A549 (cell line): ENCODE results near the gene RPA4. TPM values are rescaled to one million over a fixed set of nuclear protein-coding genes. Genes with fewer than 3 reads are reported as not detected.
"Not testable (repeated sequence)": the region's sequence is repeated elsewhere in the genome, so short reads cannot be mapped to it uniquely, and the experiment has no call there.

Source experiments
- ATAC-seq, 2 experiments: fragments of 200-7000 bp in 1 of 2; fragments of >200 bp in 1 of 2; cut with Nextera tagmentation in 1 of 2; cut with Tn5 transposase in 1 of 2; 3 replicates each; pipeline versions ENCODE4 v1.8.0 to v1.9.1; 2018 to 2020; ENCODE audit warnings: mild to moderate bottlenecking in 1 of 2, moderate library complexity in 1 of 2
- CTCF ChIA-PET: fragments of 300-600 bp; sonication (Branson Sonifier 250); formaldehyde crosslinking; extraction: SDS; loops from one replicate; lab custom pipeline; 2021; ENCODE audit warnings: antibody characterized with exemption, inconsistent platforms; lab: Yijun Ruan, JAX
- POLR2A ChIA-PET: fragments of 350-600 bp; formaldehyde crosslinking; extraction: SDS; loops from one replicate; lab custom pipeline; 2021; ENCODE audit warnings: antibody characterized with exemption, inconsistent platforms; lab: Yijun Ruan, JAX
- DNase-seq, 2 experiments: peaks; one replicate each; pipeline versions ENCODE4 v3.0.0 to v3.0.0-alpha.2; 2011 to 2016; ENCODE audit warnings: low read depth in 1 of 2, low spot score in 1 of 2
- FAIRE-seq: peaks from 2 replicates; lab custom pipeline; 2011; peaks lifted over from hg19 to GRCh38; lab: Jason Lieb, UNC
- H3K27ac ChIP-seq, 2 experiments: fragments of >200 bp; sonication (Bioruptor Twin); formaldehyde crosslinking; 3 replicates each; pipeline ENCODE4 v1.5.1; 2016 to 2017
- H3K4me1 ChIP-seq: fragments of >200 bp; sonication (Bioruptor Twin); formaldehyde crosslinking; 3 replicates; pipeline ENCODE4 v1.6.1; 2016
- H3K4me2 ChIP-seq: fragments of >200 bp; sonication (Bioruptor Twin); formaldehyde crosslinking; 3 replicates; pipeline ENCODE4 v1.6.1; 2016
- H3K4me3 ChIP-seq: fragments of >200 bp; sonication (Bioruptor Twin); formaldehyde crosslinking; 3 replicates; pipeline ENCODE4 v1.5.1; 2016
- H3K9me3 ChIP-seq: fragments of >200 bp; sonication (Bioruptor Twin); formaldehyde crosslinking; 3 replicates; pipeline ENCODE4 v1.6.1; 2016
- ATOH8 ChIP-seq: fragments of 250-450 bp; sonication (Bioruptor Pico); IDR thresholded peaks from 2 replicates; pipeline ENCODE4 v1.5.0; 2020; ENCODE audit warnings: low read depth, mild to moderate bottlenecking, moderate library complexity
- BHLHE40 ChIP-seq: IDR thresholded peaks from 2 replicates; pipeline ENCODE4 v1.6.1; 2012; ENCODE audit warnings: low read depth, low read length, inconsistent platforms
- EHF ChIP-seq: fragments of 250-450 bp; sonication (Bioruptor Pico); IDR thresholded peaks from 2 replicates; pipeline ENCODE4 v1.5.0; 2020; ENCODE audit warnings: mild to moderate bottlenecking
- FOSB ChIP-seq: fragments of 250-450 bp; sonication (Bioruptor Pico); IDR thresholded peaks from 2 replicates; pipeline ENCODE4 v1.5.0; 2020; ENCODE audit warnings: mild to moderate bottlenecking, moderate library complexity
- HOXB13 ChIP-seq: fragments of 250-450 bp; sonication (Bioruptor Pico); IDR thresholded peaks from 2 replicates; pipeline ENCODE4 v1.5.0; 2020; ENCODE audit warnings: low read depth, mild to moderate bottlenecking, moderate library complexity
- JUN ChIP-seq, 2 experiments: fragments of >200 bp; sonication (Bioruptor Twin); formaldehyde crosslinking; IDR thresholded peaks; 2 replicates in 1 of 2; 3 replicates in 1 of 2; pipeline ENCODE4 v1.6.1; 2016 to 2017
- MAFK ChIP-seq: fragments of 450-650 bp; IDR thresholded peaks from 2 replicates; pipeline ENCODE4 v1.6.1; 2014; ENCODE audit not compliant: partially characterized antibody
- MAX ChIP-seq: IDR thresholded peaks from 2 replicates; pipeline ENCODE4 v1.6.1; 2012
- NPAS2 ChIP-seq: fragments of 250-450 bp; sonication (Bioruptor Pico); IDR thresholded peaks from 2 replicates; pipeline ENCODE4 v1.8.0; 2022; ENCODE audit warnings: mild to moderate bottlenecking, moderate library complexity, borderline replicate concordance
- PHF8 ChIP-seq: fragments of 200-600 bp; sonication (generic); IDR thresholded peaks from 2 replicates; pipeline ENCODE4 v1.6.1; 2016; ENCODE audit warnings: low read depth, mild to moderate bottlenecking, antibody characterized with exemption, moderate library complexity, borderline replicate concordance
- RCOR1 ChIP-seq: fragments of 150-350 bp; IDR thresholded peaks from 2 replicates; pipeline ENCODE4 v1.6.1; 2014; ENCODE audit warnings: antibody characterized with exemption, low read length, low read depth
- REST ChIP-seq: fragments of 200-600 bp; sonication (generic); IDR thresholded peaks from 2 replicates; pipeline ENCODE4 v1.6.1; 2016; ENCODE audit warnings: antibody characterized with exemption, mild to moderate bottlenecking, moderate library complexity
- RFX5 ChIP-seq: fragments of 450-650 bp; IDR thresholded peaks from 2 replicates; pipeline ENCODE4 v1.7.1; 2014; ENCODE audit warnings: antibody characterized with exemption, mild to moderate bottlenecking, moderate library complexity
- SMC3 ChIP-seq: fragments of >200 bp; sonication (Bioruptor Twin); formaldehyde crosslinking; IDR thresholded peaks from 3 replicates; pipeline ENCODE4 v1.6.1; 2018; ENCODE audit warnings: inconsistent platforms
- TFCP2L1 ChIP-seq: fragments of 250-450 bp; sonication (Bioruptor Pico); IDR thresholded peaks from 2 replicates; pipeline ENCODE4 v1.5.0; 2021; ENCODE audit warnings: mild to moderate bottlenecking
- TP53 ChIP-seq: fragments of 250-450 bp; sonication (Bioruptor Pico); IDR thresholded peaks from 2 replicates; pipeline ENCODE4 v1.5.0; 2021; ENCODE audit warnings: mild to moderate bottlenecking, moderate library complexity
- ZC3H11A ChIP-seq: fragments of 450-650 bp; IDR thresholded peaks from 2 replicates; pipeline ENCODE4 v1.6.1; 2014; ENCODE audit warnings: antibody characterized with exemption, mild to moderate bottlenecking
- ZFP36 ChIP-seq: fragments of 450-650 bp; IDR thresholded peaks from 2 replicates; pipeline ENCODE4 v1.6.1; 2014; ENCODE audit warnings: borderline replicate concordance; ENCODE audit not compliant: partially characterized antibody
- WGBS: methylation state at CpG from one replicate; pipeline ENCODE4 v1.1.6; 2017; ENCODE audit errors: missing lambda C conversion rate; 5-methylcytosine and 5-hydroxymethylcytosine counted together
- polyA plus RNA-seq, 4 experiments: library from polyadenylated mRNA; depleted of rRNA in 3 of 4; stranded (reverse); fragments of >200 nt; fragmentation: RNase III in 1 of 4; extraction: RNeasy Plus Mini Kit Qiagen cat#74134 plus additional on column Dnase treatment in 1 of 4; gene quantifications; 2 replicates in 3 of 4; 3 replicates in 1 of 4; pipeline ENCODE4 v1.2.3, GENCODE V29; 2011 to 2017

The RPA4 gene
- polyA plus RNA-seq, 2 of the 4 experiments (the other 2 are of a cell fraction) = 0.09 to 0.23 TPM

GRCh38 chrX:96843566-96843965 lies 40.1 kb upstream of the RPA4 start (continued):
- TF ChIP-seq BHLHE40 = no peak
- TF ChIP-seq TFCP2L1 = no peak

- H3K9me3 ChIP-seq = no peaks in the 10 kb centered on the region
- TF ChIP-seq TP53 (CRISPR knock-in tag) (no peak), FOSB (CRISPR knock-in tag) (no peak), MAX (no peak), PHF8 (no peak), ATOH8 (no peak), SMC3 (no peak), MAFK (no peak), EHF (CRISPR knock-in tag) (no peak)
- ChIA-PET CTCF (no interaction called here), POLR2A (no interaction called here)
- H3K4me1 ChIP-seq = no peaks in the 10 kb centered on the region
- H3K4me2 ChIP-seq = no peak overlapping the region
- FAIRE-seq (peak; percentile 97), DNase-seq (no peak), ATAC-seq (no peak)
- no peak overlapping the region for H3K27ac ChIP-seq
- H3K4me3 ChIP-seq = no peak overlapping the region
- 94% methylated on average over 1 of the region's 1 CpG for WGBS
Observed at GRCh38 chrX:96846841-96847240, 36.9 kb upstream of the RPA4 start.

GRCh38 chrX:96859422-96859821 lies 24.3 kb upstream of the RPA4 start:
- H3K9me3 ChIP-seq, H3K4me2 ChIP-seq, FAIRE-seq, H3K4me3 ChIP-seq, ATAC-seq, H3K27ac ChIP-seq, DNase-seq, CTCF ChIA-PET, H3K4me1 ChIP-seq, POLR2A ChIA-PET: not testable (repeated sequence)
- peak; percentile 40 for TF ChIP-seq ZC3H11A
- 86% methylated on average over 2 of the region's 4 CpGs for WGBS

- TF ChIP-seq HOXB13 (no peak), RCOR1 (no peak)
- ATAC-seq = no peak
- H3K4me1 ChIP-seq = no peaks in the 10 kb centered on the region
- ChIA-PET CTCF (no interaction called here), POLR2A (no interaction called here)
- no peak overlapping the region for H3K4me3 ChIP-seq
- no peak overlapping the region for H3K27ac ChIP-seq
- no peak overlapping the region for H3K4me2 ChIP-seq
- H3K9me3 ChIP-seq = no peaks in the 10 kb centered on the region
- no peak for DNase-seq
- 89% methylated on average over 3 of the region's 3 CpGs for whole genome bisulfite sequencing
- FAIRE-seq = no peak
Observed at GRCh38 chrX:96861218-96861617, 22.5 kb upstream of the RPA4 start.

GRCh38 chrX:96861661-96862060 lies 22.0 kb upstream of the RPA4 start:
- ATAC-seq = no peak
- H3K4me3 ChIP-seq = no peak overlapping the region
- FAIRE-seq = no peak
- no peaks in the 10 kb centered on the region for H3K9me3 ChIP-seq
- POLR2A ChIA-PET = no interaction called here
- CTCF ChIA-PET = no interaction called here
- no peak overlapping the region for H3K27ac ChIP-seq
- no peaks in the 10 kb centered on the region for H3K4me1 ChIP-seq
- H3K4me2 ChIP-seq = no peak overlapping the region
- DNase-seq = no peak
- 97% methylated on average over 4 of the region's 4 CpGs for WGBS
- no peak for TF ChIP-seq JUN (IDR thresholded peaks at IDR 0.05)
- no peak for TF ChIP-seq RFX5
- no peak for TF ChIP-seq ATOH8
- no peak for TF ChIP-seq ZFP36
- no peak for TF ChIP-seq NPAS2 (CRISPR knock-in tag)
- TF ChIP-seq TP53 (CRISPR knock-in tag) = no peak
- no peak for TF ChIP-seq REST
- TF ChIP-seq, all 56 proteins: peak for 0
